ENCODE measurements around the gene ABCF1.
A peak's percentile ranks its signal among the peaks of the same experiment; 100 is the strongest.

Gene ABCF1

DNA sequence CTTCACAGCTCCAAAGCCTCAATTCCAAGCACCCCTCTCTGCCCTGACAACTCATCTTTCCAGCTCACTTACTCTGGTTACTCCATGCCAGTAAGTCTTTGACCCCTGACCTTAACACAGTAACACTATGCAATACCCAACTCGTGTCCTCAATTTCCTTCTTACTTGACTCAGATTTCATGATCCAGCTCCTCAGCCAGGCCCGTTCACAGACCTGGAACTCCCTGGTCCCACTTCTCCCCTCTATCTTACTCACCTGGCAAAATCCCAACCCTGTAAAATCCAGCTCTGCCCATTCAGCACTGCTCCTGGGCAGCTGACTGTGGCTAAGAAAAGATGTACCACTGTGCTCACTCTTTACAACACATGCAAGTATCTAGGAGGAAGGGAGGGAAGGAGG is 22.9 kb upstream of the ABCF1 start:
- no peak for DNase-seq (ENCODE audit: low spot score)
- TF ChIP-seq CTCF (IDR thresholded peaks at IDR 0.05; ENCODE audit: extremely low read depth, insufficient read depth, missing control alignments): no peak
- in situ Hi-C loops (cut with MboI; ENCODE audit: low pct_unique_long_range_greater_than_20kb, low sequenced_read_pairs, unreplicated experiment): no loop called here

- in situ Hi-C loops (cut with MboI; ENCODE audit: low pct_unique_long_range_greater_than_20kb, low sequenced_read_pairs, unreplicated experiment): no loop called here
- TF ChIP-seq CTCF (IDR thresholded peaks at IDR 0.05; ENCODE audit: extremely low read depth, insufficient read depth, missing control alignments): no peak
- DNase-seq (ENCODE audit: low spot score): no peak
Observed at GRCh38 chr6:30554404-30554803, 16.8 kb upstream of the ABCF1 start.

DNA sequence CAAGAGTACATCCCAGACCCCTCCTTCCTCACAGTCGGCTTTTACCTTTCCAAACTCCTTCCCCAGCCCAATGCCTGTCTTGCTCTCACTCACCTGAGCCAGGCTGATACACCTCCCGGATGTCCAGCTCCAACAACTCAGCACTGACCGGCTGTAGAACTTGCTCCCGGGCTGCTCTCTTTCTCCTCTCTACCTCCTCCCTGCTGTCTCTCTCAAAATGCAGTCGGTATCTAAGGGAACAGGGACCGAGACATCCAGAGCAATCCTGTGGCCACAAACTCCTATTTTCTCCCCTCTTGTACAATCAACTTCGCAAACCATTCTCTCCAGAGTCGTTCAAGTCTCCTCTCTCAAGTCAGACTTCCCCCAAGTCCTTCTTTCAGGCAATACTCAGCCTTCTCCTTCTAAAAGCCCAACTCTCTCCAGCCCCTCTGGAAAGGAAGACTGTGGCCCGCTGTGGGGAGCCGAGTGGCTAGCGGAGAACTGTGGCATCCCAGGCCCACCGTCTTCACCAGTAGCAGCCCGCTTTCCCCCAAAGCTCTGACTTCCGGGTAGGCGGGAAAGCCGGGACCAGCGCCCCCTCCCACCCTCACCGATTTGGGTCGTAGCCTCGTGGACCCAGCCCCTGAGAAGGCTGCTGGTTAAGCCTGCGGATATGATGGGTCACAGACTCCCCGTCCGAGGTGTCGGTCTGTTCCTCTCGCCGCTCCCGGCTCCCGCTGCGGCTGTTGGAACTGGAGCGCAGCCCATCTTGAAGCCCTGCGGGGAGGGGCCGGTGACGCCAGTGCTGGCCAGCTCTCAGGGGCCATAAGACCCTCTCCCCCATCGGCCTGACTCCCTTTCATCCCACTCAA is 16.1 kb upstream of the ABCF1 start:
- DNase-seq (ENCODE audit: low spot score): no peak
- in situ Hi-C loops (cut with MboI; ENCODE audit: low pct_unique_long_range_greater_than_20kb, low sequenced_read_pairs, unreplicated experiment): no loop called here
- TF ChIP-seq CTCF (IDR thresholded peaks at IDR 0.05; ENCODE audit: extremely low read depth, insufficient read depth, missing control alignments): no peak

DNA sequence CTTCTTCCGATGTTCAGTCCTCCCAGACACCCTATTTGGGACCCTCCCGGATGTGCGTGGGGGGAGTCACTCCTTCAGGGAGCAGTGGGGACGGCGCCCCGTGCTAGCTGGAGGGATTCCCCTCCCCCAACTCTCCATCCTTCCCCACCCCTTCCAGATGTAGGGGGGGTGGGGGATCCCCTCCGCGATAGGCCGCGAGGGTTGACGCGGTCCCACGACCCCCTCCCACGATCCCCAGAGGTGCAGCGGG is 15.5 kb upstream of the ABCF1 start:
- in situ Hi-C loops (cut with MboI; ENCODE audit: low pct_unique_long_range_greater_than_20kb, low sequenced_read_pairs, unreplicated experiment): no loop called here
- DNase-seq (ENCODE audit: low spot score): no peak
- TF ChIP-seq CTCF (IDR thresholded peaks at IDR 0.05; ENCODE audit: extremely low read depth, insufficient read depth, missing control alignments): no peak

DNA sequence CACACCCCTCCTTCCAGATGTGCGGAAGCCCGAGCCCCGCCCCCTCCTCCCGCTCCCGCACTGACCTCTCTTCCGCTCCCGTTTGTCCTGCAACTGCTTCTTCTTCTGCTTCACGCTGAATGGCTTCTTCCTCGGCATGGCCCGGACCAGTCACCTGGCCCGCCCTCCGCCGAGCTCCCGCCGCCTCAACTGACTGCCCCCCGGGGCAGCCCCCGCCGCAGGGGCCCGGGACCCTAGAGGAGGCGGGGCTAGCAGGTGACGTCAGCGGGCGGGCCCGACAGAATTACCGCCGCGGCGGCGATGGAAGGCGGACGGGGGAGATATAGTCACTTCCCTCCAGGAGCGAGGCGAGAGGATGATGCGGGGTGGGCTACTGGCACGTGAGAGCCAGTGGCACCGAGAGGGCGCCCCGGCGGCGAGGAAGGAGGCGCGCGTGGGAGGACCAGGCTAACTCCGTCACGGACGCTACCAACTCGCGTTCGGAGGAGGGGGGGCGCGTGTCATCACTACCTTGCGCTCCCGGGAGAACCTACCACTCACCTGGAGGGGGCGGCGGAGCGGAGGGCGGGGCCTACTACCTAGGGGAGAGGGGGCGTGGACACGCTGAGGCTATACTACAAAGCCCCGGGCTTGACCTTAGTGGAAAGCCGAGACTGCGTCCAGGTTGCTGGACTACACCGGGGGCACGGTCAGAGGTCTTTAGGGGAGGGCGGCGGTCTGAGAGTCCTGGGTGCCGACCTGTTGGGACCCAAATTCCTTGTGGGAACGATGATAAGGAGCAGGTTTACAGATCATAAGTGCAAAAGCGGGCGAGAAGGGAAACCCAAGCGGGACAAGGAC is 15.0 kb upstream of the ABCF1 start, which contains the start of gene GNL1:
TSS of gene GNL1 (minus strand) at position 424 of the 840 bp plus-strand sequence. CDS start at position 138, 286 bp downstream.
- DNase-seq (ENCODE audit: low spot score): peak; percentile 94
- TF ChIP-seq CTCF (IDR thresholded peaks at IDR 0.05; ENCODE audit: extremely low read depth, insufficient read depth, missing control alignments): peak; percentile 1
- in situ Hi-C loops (cut with MboI; ENCODE audit: low pct_unique_long_range_greater_than_20kb, low sequenced_read_pairs, unreplicated experiment): no loop called here

GRCh38 chr6:30556906-30557682 is 14.1 kb upstream of the ABCF1 start, which contains the start of gene PRR3:
Gene PRR3, plus strand, starts transcription at chr6:30557295. Its CDS starts 50 bp downstream, at chr6:30557345.
- in situ Hi-C loops (cut with MboI; ENCODE audit: low pct_unique_long_range_greater_than_20kb, low sequenced_read_pairs, unreplicated experiment): no loop called here
- DNase-seq (ENCODE audit: low spot score): peak; percentile 92
- no peak for TF ChIP-seq CTCF (IDR thresholded peaks at IDR 0.05; ENCODE audit: extremely low read depth, insufficient read depth, missing control alignments)

All from GM13977 (cell line).